Pons (tissue), 1 donor: ENCODE results near the gene FANCG.

Experiments
- DNase-seq: peaks from one replicate; pipeline ENCODE4 v3.0.0-alpha.2; 2016; ENCODE audit warnings: low spot score

Gene FANCG

GRCh38 chr9:35079426-35080341, at the start of gene FANCG:
Gene FANCG (minus strand): TSS chr9:35079942. CDS start chr9:35079524, 418 bp downstream.
- DNase-seq: peak; percentile 87

- peak; percentile 95 for DNase-seq
These were observed 37.3 kb upstream of the FANCG start for GRCh38 chr9:35116898-35117551.

- DNase-seq: no peak
These were observed 36.8 kb upstream of the FANCG start for GRCh38 chr9:35116539-35116897.

GRCh38 chr9:35115680-35116538, 36.2 kb upstream of the FANCG start, which contains the start of gene ATOSB:
Gene ATOSB (minus strand): TSS chr9:35115862. CDS start chr9:35108274, 7,588 bp downstream.
- peak; percentile 83 for DNase-seq

- peak; percentile 61 for DNase-seq
These were observed 35.3 kb upstream of the FANCG start for GRCh38 chr9:35114840-35115628.

- peak; percentile 80 for DNase-seq
These were observed 34.5 kb upstream of the FANCG start for GRCh38 chr9:35114113-35114839.

GRCh38 chr9:35112257-35113020, 32.7 kb upstream of the FANCG start:
- DNase-seq: peak; percentile 26

- peak; percentile 99 for DNase-seq
These were observed 31.5 kb upstream of the FANCG start for GRCh38 chr9:35111001-35111933.

- peak; percentile 83 for DNase-seq
These were observed 30.6 kb upstream of the FANCG start for GRCh38 chr9:35110327-35110761.

- no peak for DNase-seq
These were observed 29.3 kb upstream of the FANCG start for GRCh38 chr9:35108946-35109575.

GRCh38 chr9:35108461-35108860, 28.7 kb upstream of the FANCG start:
- DNase-seq: no peak

- no peak for DNase-seq
These were observed 27.9 kb upstream of the FANCG start for GRCh38 chr9:35107297-35108290.

GRCh38 chr9:35106343-35106730, 26.6 kb upstream of the FANCG start:
- no peak for DNase-seq

- DNase-seq: no peak
These were observed 26.0 kb upstream of the FANCG start for GRCh38 chr9:35105571-35106342.

GRCh38 chr9:35105126-35105525, 25.4 kb upstream of the FANCG start:
- DNase-seq: no peak

- no peak for DNase-seq
These were observed 24.8 kb upstream of the FANCG start for GRCh38 chr9:35104586-35104985.
